Stomach smooth muscle (tissue), 2 donors: ENCODE results near the gene TOP2A.

Experiments used
- H3K27ac ChIP-seq: one replicate; pipeline ENCODE4 v1.7.0; 2013; ENCODE audit warnings: mild to moderate bottlenecking, low read length, inconsistent platforms
- H3K27me3 ChIP-seq, 2 donors: one replicate each; pipeline ENCODE4 v1.7.0; 2013; ENCODE audit warnings: low read length in 2 of 2; ENCODE audit not compliant: insufficient read depth in 2 of 2, control insufficient read depth in 1 of 2
- H3K36me3 ChIP-seq, 2 donors: one replicate each; pipeline ENCODE4 v1.7.0; 2013; ENCODE audit warnings: low read length in 2 of 2; ENCODE audit not compliant: control insufficient read depth in 2 of 2, insufficient read depth in 2 of 2
- H3K4me1 ChIP-seq: one replicate; pipeline ENCODE4 v1.7.0; 2013; ENCODE audit warnings: low read length; ENCODE audit not compliant: control insufficient read depth, insufficient read depth
- H3K4me3 ChIP-seq, 2 donors: one replicate each; pipeline ENCODE4 v1.7.0; 2013; ENCODE audit warnings: low read length in 2 of 2
- H3K9ac ChIP-seq, 2 donors: one replicate each; pipeline ENCODE4 v1.7.0; 2013; ENCODE audit warnings: low read length in 2 of 2, mild to moderate bottlenecking in 1 of 2
- H3K9me3 ChIP-seq, 2 donors: one replicate each; pipeline ENCODE4 v1.7.0; 2013; ENCODE audit warnings: low read length in 2 of 2; ENCODE audit not compliant: control insufficient read depth in 2 of 2
- donor health status: healthy.
- donor health status: Pancreatic carcinoma.

TOP2A gene

GRCh38 chr17:40417609-40418427, at the start of gene TOP2A:
Gene TOP2A, minus strand, starts transcription at chr17:40417896. Its CDS starts 105 bp downstream, at chr17:40417791.
- H3K4me1 ChIP-seq: peaks cover 12% of the 10 kb centered on the region
- no peaks in the 10 kb centered on the region for H3K36me3 ChIP-seq
- peak within 1 kb of the TSS; percentile 60 to 68 for H3K9ac ChIP-seq
- peak within 1 kb of the TSS; percentile 71 for H3K27ac ChIP-seq
- H3K4me3 ChIP-seq: peak within 1 kb of the TSS; percentile 79 to 85
- no peaks in the 10 kb centered on the region for H3K9me3 ChIP-seq
- H3K27me3 ChIP-seq: no peaks in the 10 kb centered on the region

- Histone ChIP-seq H3K9ac (no peak overlapping the region), H3K4me1 (peaks cover 39% of the 10 kb centered on the region), H3K36me3 (no peaks in the 10 kb centered on the region), H3K27me3 (no peaks in the 10 kb centered on the region), H3K27ac (no peak overlapping the region), H3K9me3 (no peaks in the 10 kb centered on the region), H3K4me3 (no peak overlapping the region)
Measured at GRCh38 chr17:40467281-40467867, 49.7 kb upstream of the TOP2A start.

GRCh38 chr17:40466298-40466971, 48.7 kb upstream of the TOP2A start:
- Histone ChIP-seq H3K27me3 (no peaks in the 10 kb centered on the region), H3K4me1 (peaks cover 39% of the 10 kb centered on the region), H3K27ac (no peak overlapping the region), H3K36me3 (no peaks in the 10 kb centered on the region), H3K9me3 (no peaks in the 10 kb centered on the region), H3K4me3 (no peak overlapping the region), H3K9ac (no peak overlapping the region)

GRCh38 chr17:40464392-40464855, 46.7 kb upstream of the TOP2A start:
- Histone ChIP-seq H3K36me3 (no peaks in the 10 kb centered on the region), H3K9ac (no peak overlapping the region), H3K27me3 (no peaks in the 10 kb centered on the region), H3K9me3 (no peaks in the 10 kb centered on the region), H3K4me1 (peaks cover 45% of the 10 kb centered on the region), H3K27ac (no peak overlapping the region), H3K4me3 (no peak overlapping the region)

GRCh38 chr17:40463122-40463550, 45.4 kb upstream of the TOP2A start:
- peak overlapping the region; percentile 77 for H3K27ac ChIP-seq
- no peak overlapping the region for H3K9ac ChIP-seq
- H3K36me3 ChIP-seq: peaks cover under 1% of the 10 kb centered on the region in 2 donors
- no peaks in the 10 kb centered on the region for H3K27me3 ChIP-seq
- no peak overlapping the region for H3K4me3 ChIP-seq
- no peaks in the 10 kb centered on the region for H3K9me3 ChIP-seq
- peaks cover 57% of the 10 kb centered on the region for H3K4me1 ChIP-seq

- peaks cover 2 to 6% of the 10 kb centered on the region in 2 donors for H3K36me3 ChIP-seq
- H3K27me3 ChIP-seq: no peaks in the 10 kb centered on the region
- H3K4me3 ChIP-seq: peak overlapping the region in 1 of 2 donors; percentile 3
- peaks cover 63% of the 10 kb centered on the region for H3K4me1 ChIP-seq
- peak overlapping the region; percentile 77 for H3K27ac ChIP-seq
- H3K9ac ChIP-seq: peak overlapping the region; percentile 5 to 36
- H3K9me3 ChIP-seq: no peaks in the 10 kb centered on the region
Measured at GRCh38 chr17:40462343-40463121, 44.8 kb upstream of the TOP2A start.

GRCh38 chr17:40461732-40462342, 44.1 kb upstream of the TOP2A start:
- H3K36me3 ChIP-seq: peaks cover 8 to 13% of the 10 kb centered on the region in 2 donors
- H3K9me3 ChIP-seq: no peaks in the 10 kb centered on the region
- peak overlapping the region; percentile 5 to 13 for H3K9ac ChIP-seq
- peak overlapping the region in 1 of 2 donors; percentile 3 for H3K4me3 ChIP-seq
- peaks cover 70% of the 10 kb centered on the region for H3K4me1 ChIP-seq
- H3K27ac ChIP-seq: peak overlapping the region; percentile 77
- H3K27me3 ChIP-seq: no peaks in the 10 kb centered on the region

- no peaks in the 10 kb centered on the region for H3K27me3 ChIP-seq
- H3K36me3 ChIP-seq: peaks cover 15 to 19% of the 10 kb centered on the region in 2 donors
- H3K4me3 ChIP-seq: no peak overlapping the region
- H3K9me3 ChIP-seq: no peaks in the 10 kb centered on the region
- peak overlapping the region in 1 of 2 donors; percentile 29 for H3K9ac ChIP-seq
- peak overlapping the region; percentile 77 for H3K27ac ChIP-seq
- peaks cover 77% of the 10 kb centered on the region for H3K4me1 ChIP-seq
Measured at GRCh38 chr17:40460968-40461731, 43.5 kb upstream of the TOP2A start.

- no peaks in the 10 kb centered on the region for H3K27me3 ChIP-seq
- no peaks in the 10 kb centered on the region for H3K9me3 ChIP-seq
- peak overlapping the region; percentile 77 for H3K27ac ChIP-seq
- H3K4me1 ChIP-seq: peaks cover 80% of the 10 kb centered on the region
- H3K36me3 ChIP-seq: peaks cover 18 to 25% of the 10 kb centered on the region in 2 donors
- no peak overlapping the region for H3K4me3 ChIP-seq
- peak overlapping the region in 1 of 2 donors; percentile 29 for H3K9ac ChIP-seq
Measured at GRCh38 chr17:40460604-40460967, 42.9 kb upstream of the TOP2A start.
